Measurements from ENCODE around the gene COPA.
A peak's percentile ranks its signal among the peaks of the same experiment; 100 is the strongest.

The COPA gene

DNA sequence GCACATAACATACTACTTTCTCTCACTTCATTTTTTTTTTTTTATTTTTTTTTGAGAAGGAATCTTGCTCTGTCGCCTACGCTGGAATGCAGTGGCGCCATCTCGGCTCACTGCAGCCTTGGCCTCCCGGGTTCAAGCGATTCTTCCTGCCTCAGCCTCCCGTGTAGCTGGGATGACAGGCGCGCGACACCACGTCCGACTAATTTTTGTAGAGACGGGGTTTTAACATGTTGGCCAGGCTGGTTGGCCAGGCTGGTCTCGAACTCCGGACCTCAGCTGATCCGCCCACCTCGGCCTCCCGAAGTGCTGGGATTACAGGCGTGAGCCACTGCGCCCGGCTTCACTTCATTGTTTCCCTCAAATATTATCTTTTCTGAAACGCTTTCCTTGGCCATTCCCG, 57.5 kb downstream of the COPA start:
- DNase-seq (ENCODE audit: low spot score): no peak
- H3K27ac ChIP-seq: no peak overlapping the region

DNA sequence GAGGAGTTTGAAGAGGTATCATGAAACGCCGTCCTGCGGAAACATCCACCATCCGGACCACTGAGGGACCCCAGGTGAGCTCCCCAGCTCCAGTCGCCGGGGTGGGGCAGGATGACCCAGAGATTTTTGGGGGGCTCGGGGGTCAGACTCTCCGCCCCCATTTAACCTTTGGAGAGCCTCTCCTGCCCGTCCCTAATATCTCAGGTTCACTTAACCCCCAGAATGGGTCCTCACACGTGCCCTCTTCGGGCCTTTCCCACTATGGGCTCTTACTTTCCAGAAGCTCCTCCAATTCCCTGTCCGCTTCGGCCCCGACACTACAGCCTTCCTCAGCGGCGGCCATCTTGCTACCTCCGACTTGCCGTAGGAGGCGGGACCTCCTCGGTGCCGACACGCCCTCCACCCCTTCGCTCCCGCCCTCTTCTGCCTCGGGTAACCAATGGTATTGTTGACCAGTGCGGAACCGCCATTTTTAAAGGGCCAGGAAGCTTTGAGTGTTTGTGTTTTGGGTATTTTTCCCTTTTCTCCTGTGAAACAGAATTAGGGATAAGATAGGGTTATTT, 58.2 kb downstream of the COPA start, which contains the start of gene PEX19:
Gene PEX19, minus strand, starts transcription at position 352 of the 563 bp plus-strand sequence. Its CDS starts 9 bp downstream, at position 343.
- Histone ChIP-seq H3K4me3 (peak within 1 kb of the TSS; percentile 93), H3K27ac (peak within 1 kb of the TSS; percentile 75 to 87)
- TF ChIP-seq CTCF (IDR thresholded peaks at IDR 0.05): no peak
- peak; percentile 96 for DNase-seq (ENCODE audit: low spot score)

More for the DNA sequence above, 57.5 kb downstream of the COPA start:
- peak overlapping the region; percentile 93 for H3K4me3 ChIP-seq
- no peak for TF ChIP-seq CTCF (IDR thresholded peaks at IDR 0.05)

GRCh38 chr1:160284220-160284781, 58.7 kb downstream of the COPA start:
- Histone ChIP-seq H3K27ac (peak overlapping the region; percentile 75 to 87), H3K4me3 (peak overlapping the region; percentile 93)
- no peak for DNase-seq (ENCODE audit: low spot score)
- TF ChIP-seq CTCF (IDR thresholded peaks at IDR 0.05): no peak

DNA sequence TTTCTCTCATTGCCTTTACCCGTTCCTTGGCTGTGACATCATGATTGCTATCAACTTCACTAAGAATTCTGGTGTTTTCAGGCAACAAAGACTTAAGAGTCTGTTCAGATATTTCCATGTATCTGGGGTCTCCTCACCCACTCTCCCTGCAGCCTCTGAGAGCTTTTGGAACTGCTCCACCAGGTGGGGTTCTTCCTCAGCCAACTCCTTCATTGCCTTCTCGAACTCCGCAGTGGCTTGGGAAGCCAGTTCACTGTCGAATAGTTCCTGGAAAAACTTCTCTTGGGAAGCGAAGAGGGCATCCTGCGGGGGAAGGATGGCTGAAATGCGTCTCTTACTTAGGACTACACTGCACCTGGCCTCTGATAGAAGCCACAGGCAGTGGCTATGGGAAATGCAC, 60.2 kb downstream of the COPA start:
- DNase-seq (ENCODE audit: low spot score): no peak
- peak overlapping the region; percentile 93 for H3K4me3 ChIP-seq
- no peak for TF ChIP-seq CTCF (IDR thresholded peaks at IDR 0.05)
- no peak overlapping the region for H3K27ac ChIP-seq

DNA sequence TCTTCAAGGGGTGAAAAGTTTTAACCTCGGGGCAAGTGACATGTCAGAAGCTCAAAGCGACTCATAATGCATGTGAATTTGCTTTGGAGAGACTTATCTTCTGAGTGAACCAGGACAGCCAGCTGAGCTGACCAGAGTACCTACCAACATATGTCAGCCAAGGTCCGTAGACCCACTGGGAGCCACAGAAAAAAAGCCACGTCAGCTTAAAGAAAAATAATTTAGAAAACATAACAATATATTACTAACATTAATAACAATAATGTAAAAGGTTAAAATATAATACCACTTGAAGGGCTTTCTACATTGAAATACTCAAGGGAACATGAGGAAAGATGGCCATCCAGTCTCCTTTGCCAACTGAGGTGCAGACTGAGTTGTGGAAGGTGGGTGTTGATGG, 65.1 kb downstream of the COPA start:
- no peak for TF ChIP-seq CTCF (IDR thresholded peaks at IDR 0.05)
- no peak overlapping the region for H3K4me3 ChIP-seq
- DNase-seq (ENCODE audit: low spot score): no peak
- no peak overlapping the region for H3K27ac ChIP-seq

DNA sequence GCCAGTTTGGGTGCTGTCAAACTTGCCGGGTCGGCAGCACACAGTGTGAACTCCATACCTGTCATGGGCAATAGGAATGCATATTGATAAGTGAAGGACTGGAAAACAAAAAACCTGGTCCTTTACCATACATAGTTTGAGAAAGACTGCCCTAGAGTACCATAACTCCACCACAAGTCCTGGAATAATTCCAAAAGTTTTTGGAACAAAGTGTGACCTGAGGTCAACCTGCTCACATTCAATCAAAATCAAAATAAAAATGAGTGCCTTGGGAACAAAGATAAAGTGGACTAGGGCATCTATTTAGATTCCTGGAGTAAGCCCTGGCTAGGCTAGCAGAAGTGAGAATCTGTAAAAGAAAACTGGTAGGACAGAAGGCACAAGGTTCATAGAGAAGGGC, 65.7 kb downstream of the COPA start:
- Histone ChIP-seq H3K4me3 (no peak overlapping the region), H3K27ac (no peak overlapping the region)
- no peak for DNase-seq (ENCODE audit: low spot score)
- no peak for TF ChIP-seq CTCF (IDR thresholded peaks at IDR 0.05)

DNA sequence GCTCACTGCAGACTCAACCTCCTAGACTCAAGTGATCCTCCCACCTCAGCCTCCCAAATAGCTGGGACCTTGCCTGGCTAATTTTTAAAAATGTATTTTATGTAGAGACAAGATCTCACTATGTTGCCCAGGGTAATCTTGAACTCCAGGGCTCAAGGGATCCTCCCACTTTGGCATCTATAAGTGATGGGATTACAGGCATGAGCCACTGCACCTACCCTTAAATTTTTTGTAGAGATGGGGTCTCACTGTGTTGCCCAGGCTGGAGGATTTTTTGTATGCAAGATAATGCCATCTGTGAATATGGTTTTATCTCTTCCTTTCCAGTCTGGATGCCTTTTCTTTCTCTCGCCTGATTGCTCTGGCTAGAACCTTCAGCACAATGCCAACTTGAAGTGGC, 72.0 kb downstream of the COPA start:
- no peak overlapping the region for H3K4me3 ChIP-seq
- no peak for DNase-seq (ENCODE audit: low spot score)
- no peak overlapping the region for H3K27ac ChIP-seq
- TF ChIP-seq CTCF (IDR thresholded peaks at IDR 0.05): no peak

Data from coronary artery (tissue), 2 donors.